Sigmoid colon (tissue), 4 donors: Measurements from ENCODE around the gene HAUS3.

ENCODE experiments used
- POLR2A ChIP-seq, 2 donors: fragments of 450-650 bp; IDR thresholded peaks; one replicate each; pipeline ENCODE4 v1.6.1; 2016; ENCODE audit warnings: antibody characterized with exemption in 2 of 2, mild to moderate bottlenecking in 2 of 2, moderate library complexity in 2 of 2
- POLR2AphosphoS5 ChIP-seq, 4 donors: sonication (generic); formaldehyde crosslinking; IDR thresholded peaks; one replicate each; pipeline ENCODE4 v1.6.1; 2017; ENCODE audit warnings: antibody characterized with exemption in 4 of 4
- TF ChIP-seq, protein P1 (sequence below), 4 experiments: fragments of 450-650 bp in 3 of 4; fragments of 200-600 bp in 1 of 4; IDR thresholded peaks; one replicate each; pipeline ENCODE4 v1.5.1; 2016 to 2019; ENCODE audit warnings: antibody characterized with exemption in 4 of 4, mild to moderate bottlenecking in 3 of 4, moderate library complexity in 2 of 4

DNA sequence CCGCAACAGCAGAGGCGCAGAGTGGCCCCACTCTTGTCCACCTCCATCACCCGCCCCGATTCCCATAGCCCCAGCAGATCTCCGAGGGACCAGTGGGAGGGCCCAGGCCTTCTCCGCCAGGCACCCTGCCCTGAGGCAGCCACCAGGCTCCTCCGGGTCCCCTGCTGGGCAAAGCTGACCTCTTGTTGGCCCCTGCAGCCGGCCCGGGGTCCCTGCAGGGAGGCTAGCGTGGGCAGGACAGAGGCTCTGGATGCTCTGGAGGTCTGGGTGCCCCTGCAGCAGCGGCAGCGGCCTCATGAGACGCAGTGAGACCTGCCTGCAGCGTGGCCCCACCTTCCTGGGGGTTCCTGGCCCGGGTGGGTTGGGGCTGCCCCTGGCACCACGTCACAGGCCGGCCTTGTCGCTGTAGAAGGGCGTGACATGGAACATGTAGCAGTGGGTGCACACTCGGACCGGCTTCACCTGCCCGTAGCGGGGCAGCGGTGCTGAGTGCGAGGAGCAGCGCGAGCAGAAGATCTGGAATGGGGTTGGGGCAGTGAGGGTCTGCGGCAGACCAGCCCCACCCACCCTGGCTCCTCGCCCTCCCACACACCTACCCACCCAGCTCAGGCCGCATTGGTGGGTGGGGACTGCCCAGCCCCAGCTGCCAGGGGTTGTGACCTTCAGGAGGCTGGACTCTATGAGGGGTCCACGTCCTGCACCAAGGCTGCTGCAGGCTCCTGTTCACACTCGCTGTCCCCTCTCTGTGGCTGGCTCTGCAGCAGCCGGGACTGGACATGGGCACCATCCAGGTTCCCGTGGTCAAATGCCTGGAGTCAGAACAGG, 28.6 kb upstream of the HAUS3 start:
- TF ChIP-seq POLR2AphosphoS5 (IDR thresholded peaks at IDR 0.05), result no peak
- TF ChIP-seq, protein P1, sequence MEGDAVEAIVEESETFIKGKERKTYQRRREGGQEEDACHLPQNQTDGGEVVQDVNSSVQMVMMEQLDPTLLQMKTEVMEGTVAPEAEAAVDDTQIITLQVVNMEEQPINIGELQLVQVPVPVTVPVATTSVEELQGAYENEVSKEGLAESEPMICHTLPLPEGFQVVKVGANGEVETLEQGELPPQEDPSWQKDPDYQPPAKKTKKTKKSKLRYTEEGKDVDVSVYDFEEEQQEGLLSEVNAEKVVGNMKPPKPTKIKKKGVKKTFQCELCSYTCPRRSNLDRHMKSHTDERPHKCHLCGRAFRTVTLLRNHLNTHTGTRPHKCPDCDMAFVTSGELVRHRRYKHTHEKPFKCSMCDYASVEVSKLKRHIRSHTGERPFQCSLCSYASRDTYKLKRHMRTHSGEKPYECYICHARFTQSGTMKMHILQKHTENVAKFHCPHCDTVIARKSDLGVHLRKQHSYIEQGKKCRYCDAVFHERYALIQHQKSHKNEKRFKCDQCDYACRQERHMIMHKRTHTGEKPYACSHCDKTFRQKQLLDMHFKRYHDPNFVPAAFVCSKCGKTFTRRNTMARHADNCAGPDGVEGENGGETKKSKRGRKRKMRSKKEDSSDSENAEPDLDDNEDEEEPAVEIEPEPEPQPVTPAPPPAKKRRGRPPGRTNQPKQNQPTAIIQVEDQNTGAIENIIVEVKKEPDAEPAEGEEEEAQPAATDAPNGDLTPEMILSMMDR (IDR thresholded peaks at IDR 0.05), result no peak
- TF ChIP-seq POLR2A (IDR thresholded peaks at IDR 0.05), result no peak
